Measurements from ENCODE around the gene ITPR1.

ITPR1 gene

GRCh38 chr3:4765212-4765611 lies 272.1 kb downstream of the ITPR1 start:
- DNase-seq, result no peak

DNA sequence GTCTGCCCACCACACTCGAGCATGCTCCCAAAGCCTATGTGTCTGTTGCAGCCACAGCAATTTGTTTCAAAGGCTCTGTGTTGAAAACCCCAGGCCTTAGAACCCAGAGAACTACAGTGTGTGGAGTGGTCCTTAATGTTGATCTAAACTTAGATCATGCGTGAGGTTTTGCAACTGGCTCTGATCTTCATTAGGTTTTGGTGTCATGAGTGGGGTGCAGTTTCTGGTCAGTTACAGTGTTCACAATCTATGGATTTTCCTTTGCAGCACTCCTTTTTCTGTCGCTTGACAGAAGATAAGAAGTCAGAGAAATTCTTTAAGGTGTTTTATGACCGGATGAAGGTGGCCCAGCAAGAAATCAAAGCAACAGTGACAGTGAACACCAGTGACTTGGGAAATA lies 273.1 kb downstream of the ITPR1 start:
- DNase-seq, result no peak

DNA sequence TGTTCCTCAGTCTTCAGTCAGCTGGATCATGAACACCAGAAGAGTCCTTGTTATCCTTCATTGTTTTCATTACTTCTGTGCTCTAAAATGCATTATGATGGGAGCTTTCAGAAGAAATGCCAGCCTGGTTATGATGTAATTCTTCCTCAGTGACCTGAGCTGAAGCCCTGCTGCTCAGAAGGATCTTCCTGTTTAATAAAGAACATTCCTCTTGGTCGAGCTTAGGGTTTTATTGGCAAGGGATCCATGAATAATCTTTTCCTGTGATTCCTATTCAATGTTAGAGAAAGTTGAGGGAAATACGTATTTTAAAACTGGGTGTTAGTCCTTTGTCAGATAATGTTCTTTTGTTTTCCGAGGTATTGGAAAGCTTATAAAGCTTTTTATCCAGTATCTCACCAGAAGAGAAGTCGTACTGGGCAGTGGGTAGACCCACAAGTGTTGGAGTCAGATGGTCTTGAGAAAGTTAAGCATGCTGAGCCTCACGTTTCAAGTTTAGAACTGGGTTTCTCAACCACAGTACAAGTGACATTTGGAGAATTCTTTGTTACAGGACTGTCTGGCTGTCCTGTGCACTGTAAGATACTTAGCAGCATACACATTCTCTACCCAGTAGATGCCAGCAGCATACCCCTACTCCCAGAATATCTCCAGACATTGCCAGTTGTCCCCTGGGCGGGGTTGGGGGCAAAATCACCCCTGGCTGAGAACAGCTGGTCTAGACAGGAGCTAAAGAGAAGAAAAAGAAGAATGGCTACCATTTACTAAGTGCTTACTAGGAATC lies 273.8 kb downstream of the ITPR1 start:
- DNase-seq, result no peak

DNA sequence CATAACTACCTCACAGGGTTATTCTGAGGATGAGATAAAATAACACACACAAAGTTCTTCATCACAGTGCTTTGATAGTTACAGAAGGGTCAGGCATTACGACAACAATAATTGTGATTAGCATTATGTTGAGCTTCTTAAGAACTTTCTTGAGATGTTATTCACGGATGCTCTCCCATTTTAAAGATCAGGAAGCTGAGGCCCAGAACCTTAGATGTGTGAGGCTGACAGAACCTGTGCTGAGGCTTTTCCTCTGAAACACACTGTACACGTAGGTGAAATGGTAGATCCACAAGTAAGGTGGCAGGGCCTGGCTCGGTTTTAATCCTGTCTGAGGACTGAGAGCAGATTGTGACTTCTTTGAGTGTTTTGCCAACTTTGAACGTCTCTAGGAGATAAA lies 274.9 kb downstream of the ITPR1 start:
- no peak for DNase-seq

DNA sequence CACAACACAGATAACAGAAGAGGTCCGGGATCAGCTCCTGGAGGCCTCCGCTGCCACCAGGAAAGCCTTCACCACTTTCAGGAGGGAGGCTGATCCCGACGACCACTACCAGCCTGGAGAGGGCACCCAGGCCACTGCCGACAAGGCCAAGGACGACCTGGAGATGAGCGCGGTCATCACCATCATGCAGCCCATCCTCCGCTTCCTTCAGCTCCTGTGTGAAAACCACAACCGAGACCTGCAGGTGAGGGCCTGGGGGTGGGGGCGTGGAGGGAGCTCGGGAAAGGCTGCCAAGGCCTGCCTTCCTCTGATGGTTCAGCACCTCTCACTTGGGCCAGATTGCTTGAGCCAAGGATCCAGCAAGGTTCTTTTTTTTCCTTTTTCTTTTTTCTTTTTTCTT lies 275.4 kb downstream of the ITPR1 start:
- DNase-seq, result no peak

GRCh38 chr3:4770561-4770960 lies 277.4 kb downstream of the ITPR1 start:
- no peak for DNase-seq

GRCh38 chr3:4771243-4771642 lies 278.1 kb downstream of the ITPR1 start:
- no peak for DNase-seq

DNA sequence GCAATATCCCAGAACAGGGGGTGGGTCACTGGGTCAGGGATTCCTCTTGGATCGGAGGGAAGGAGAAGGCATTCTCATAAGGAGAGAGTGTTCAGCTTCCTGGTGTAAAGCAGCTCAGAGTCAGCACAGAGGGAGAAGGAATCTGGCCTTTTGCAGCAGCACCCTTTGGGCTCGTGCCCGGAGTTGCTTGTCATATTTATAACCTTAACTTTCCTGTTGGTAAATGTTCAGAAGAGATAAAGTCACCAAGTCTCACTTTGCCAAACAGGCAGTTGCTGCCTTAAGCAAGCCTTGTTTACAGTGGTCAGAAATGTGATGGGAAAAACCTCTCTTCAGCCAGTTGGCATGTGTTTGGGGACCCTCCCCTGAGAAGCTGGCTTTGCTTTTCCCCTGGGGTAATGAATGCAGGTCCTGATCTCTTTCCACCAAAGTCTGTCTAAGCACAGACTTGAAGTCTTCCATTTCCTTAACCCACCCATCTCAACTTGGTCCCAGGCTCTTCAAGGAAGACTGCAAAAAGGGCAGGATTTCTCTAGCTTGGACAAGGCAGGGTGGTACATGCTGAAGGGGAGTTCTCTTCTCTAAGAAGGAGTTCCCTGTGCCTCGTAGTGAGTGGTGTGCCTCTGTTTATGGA lies 279.1 kb downstream of the ITPR1 start:
- DNase-seq, result no peak

DNA sequence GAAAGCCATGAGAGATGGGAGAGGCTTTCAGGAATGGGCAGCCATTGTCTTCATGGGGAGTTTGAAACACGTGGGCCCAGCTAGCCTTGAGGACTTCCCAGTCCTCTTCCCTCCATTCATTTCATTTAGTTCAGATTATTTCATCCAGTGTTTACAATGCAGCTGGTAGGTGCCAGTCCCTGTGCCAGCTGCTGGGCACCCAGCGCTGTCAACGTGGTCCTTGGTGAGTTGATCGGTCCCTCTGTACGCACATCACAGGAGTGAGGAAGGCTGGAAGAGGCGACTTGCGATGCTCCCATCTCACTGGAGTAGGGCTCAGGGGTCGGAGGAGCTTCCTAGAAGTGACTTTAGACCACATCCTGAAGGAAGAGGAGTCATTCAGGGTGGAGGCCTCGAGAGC lies 279.7 kb downstream of the ITPR1 start:
- no peak for DNase-seq

DNA sequence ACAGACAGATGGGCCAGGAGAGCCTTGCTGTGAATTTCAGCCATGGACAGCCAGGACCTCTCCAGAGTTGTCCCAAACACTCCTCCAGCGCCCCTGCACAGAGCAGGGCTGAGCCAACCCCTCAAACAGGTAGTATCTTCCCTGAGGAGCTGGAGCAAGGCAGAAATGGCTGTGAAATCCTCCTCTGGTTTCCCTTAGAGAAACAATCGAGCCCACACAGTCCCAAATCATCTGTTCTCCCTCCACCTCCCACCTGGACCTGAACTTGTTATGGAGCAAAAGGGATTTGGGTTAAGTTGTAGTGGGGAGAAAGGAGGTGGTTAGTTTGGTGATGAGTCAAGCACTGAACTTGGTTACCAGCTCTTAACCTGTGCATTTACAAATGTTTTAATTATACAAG lies 280.4 kb downstream of the ITPR1 start:
- DNase-seq, result no peak

- no peak for DNase-seq
These were observed 281.4 kb downstream of the ITPR1 start for GRCh38 chr3:4774531-4774930.

GRCh38 chr3:4776399-4776979 lies 283.3 kb downstream of the ITPR1 start:
- DNase-seq, result no peak

- no peak for DNase-seq
These were observed 283.9 kb downstream of the ITPR1 start for GRCh38 chr3:4776980-4777581.

- DNase-seq, result no peak
These were observed 285.0 kb downstream of the ITPR1 start for GRCh38 chr3:4778119-4778518.

DNA sequence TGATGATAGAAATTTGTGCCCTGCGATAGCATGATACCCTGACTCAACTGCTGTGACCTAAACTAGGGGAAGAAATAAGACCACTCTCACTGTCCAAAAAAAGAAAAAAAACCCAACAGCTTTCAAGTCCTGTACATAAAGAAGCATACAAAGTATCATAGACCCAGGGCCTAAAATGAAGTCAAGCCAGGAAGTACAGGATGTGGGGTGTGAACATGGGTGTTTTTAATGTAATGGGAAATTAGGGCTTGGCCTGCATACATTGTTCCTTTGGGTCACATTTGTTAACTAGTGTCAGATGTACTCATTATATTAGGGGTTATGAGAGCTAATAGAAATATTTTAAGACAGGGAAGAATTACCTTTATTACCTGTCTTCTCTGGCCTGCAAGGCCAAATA lies 285.6 kb downstream of the ITPR1 start:
- no peak for DNase-seq

GRCh38 chr3:4780545-4780957 lies 287.4 kb downstream of the ITPR1 start:
- no peak for DNase-seq

DNA sequence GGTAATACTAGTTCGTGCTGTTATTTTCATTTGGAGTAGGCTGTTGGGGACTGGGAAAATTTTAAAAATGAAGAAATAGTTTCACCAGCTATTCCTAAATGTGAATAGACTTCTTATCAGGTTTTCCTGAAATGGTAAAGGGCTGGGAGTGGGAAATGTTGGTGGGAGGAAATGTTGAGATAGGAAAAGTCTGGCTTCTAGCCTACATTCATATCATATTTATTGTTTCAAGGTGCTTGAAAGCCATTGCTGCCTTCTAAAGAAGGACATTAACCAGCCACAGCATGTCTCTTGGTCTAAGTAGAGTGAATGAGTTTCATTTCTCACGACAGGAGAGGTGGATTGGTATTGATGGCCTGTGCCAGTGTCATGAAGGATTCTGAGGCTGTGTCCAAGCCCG lies 288.9 kb downstream of the ITPR1 start:
- no peak for DNase-seq

GRCh38 chr3:4785551-4785950 lies 292.4 kb downstream of the ITPR1 start:
- no peak for DNase-seq

- DNase-seq, result no peak
These were observed 293.3 kb downstream of the ITPR1 start for GRCh38 chr3:4786431-4786830.

GRCh38 chr3:4791358-4791757 lies 298.2 kb downstream of the ITPR1 start:
- no peak for DNase-seq

GRCh38 chr3:4793311-4793710 lies 300.2 kb downstream of the ITPR1 start:
- DNase-seq, result no peak

- DNase-seq, result no peak
These were observed 301.2 kb downstream of the ITPR1 start for GRCh38 chr3:4794331-4794730.

DNA sequence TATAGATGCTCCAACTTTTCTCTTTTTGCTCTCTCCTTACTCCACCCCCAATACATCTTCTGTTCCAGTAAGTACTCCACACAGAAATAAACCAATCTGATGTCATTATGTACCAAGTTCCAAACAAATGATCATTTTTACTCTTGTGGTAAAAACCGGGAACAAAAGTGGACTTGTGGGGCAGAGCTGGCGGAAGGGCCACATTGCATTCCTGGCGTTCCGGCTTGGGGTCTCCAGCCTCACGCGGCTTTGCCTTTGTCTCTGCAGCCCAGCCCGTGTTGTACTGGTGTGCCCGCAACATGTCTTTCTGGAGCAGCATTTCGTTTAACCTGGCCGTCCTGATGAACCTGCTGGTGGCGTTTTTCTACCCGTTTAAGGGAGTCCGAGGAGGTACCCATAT lies 301.6 kb downstream of the ITPR1 start:
- no peak for DNase-seq

DNA sequence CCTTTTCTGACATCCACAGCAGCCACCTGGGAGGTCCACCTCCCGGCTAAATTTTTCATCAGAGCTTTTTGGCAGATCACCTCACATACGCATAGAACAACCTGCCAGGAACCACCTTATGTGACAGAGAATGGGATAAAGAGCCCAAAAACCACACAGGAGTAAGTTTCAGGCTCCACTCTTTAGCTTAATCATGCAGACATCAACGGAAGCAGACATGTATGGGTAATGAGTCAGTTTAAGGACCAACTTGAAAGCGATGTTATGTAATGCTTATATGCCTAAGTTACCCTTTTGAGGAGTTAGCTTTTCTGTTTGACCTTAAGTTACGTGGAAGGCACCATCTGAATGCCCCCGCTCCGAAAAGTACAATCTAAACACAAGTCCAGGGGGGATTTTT lies 302.8 kb downstream of the ITPR1 start:
- no peak for DNase-seq

All from stimulated activated CD4-positive, alpha-beta T cell treated with anti-CD3 and anti-CD28 coated beads, Interleukin-4, amount 100 ng/mL, for 1 hour (primary cell).